GM21528 (cell line): Measurements from ENCODE around the gene PCDHGB1.
"Not testable (repeated sequence)": the region's sequence is repeated elsewhere in the genome, so short reads cannot be mapped to it uniquely, and the experiment has no call there.

Experiments
- ATAC-seq: cut with Tn5 transposase; IDR thresholded peaks from one replicate; pipeline ENCODE4 v1.9.1; 2021; ENCODE audit warnings: mild to moderate bottlenecking, moderate library complexity; ENCODE audit not compliant: unreplicated experiment, low FRiP score

Gene PCDHGB1

GRCh38 chr5:141343953-141344463 is 5.9 kb upstream of the PCDHGB1 start:
- no peak for ATAC-seq

- no peak for ATAC-seq
These were observed 4.6 kb upstream of the PCDHGB1 start for GRCh38 chr5:141345327-141345726.

GRCh38 chr5:141346017-141346416 is 3.9 kb upstream of the PCDHGB1 start:
- not testable (repeated sequence) for ATAC-seq

DNA sequence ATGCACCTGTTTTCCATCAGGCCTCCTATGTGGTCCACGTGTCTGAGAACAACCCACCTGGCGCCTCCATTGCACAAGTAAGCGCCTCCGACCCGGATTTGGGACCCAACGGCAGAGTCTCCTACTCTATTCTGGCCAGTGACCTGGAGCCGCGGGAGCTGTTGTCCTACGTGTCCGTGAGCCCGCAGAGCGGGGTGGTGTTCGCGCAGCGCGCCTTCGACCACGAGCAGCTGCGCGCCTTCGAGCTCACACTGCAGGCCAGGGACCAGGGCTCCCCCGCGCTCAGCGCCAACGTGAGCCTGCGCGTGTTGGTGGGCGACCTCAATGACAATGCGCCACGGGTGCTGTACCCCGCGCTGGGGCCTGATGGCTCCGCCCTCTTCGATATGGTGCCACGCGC is 1.7 kb downstream of the PCDHGB1 start:
- ATAC-seq = no peak

DNA sequence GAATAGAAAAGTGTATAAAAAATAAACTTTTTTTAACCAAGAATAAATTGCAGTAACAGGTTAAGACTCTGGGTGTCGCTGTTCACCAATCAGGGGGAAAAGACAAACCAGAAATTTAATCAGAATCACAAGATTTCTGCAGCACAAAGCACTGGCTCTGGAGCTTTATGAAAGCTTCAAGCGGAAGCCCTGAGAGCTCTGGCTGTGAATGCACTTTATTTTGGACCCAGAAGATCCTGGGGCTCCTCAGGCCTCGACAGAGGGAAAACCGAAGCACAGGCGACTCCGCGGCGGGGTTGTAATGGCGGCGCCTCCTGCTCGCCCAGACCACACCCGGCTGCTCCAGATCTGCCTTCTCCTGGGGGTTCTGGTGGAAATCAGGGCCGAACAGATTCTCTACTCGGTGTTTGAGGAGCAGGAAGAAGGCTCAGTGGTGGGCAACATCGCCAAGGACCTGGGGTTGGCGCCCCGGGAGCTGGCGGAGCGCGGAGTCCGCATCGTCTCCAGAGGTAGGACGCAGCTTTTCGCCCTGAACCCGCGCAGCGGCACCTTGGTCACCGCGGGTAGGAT is 5.1 kb downstream of the PCDHGB1 start, which contains the start of gene PCDHGA4:
Gene PCDHGA4 (plus strand): TSS at position 122 of the 570 bp plus-strand sequence. CDS start 87 bp downstream, at position 209.
- no peak for ATAC-seq

DNA sequence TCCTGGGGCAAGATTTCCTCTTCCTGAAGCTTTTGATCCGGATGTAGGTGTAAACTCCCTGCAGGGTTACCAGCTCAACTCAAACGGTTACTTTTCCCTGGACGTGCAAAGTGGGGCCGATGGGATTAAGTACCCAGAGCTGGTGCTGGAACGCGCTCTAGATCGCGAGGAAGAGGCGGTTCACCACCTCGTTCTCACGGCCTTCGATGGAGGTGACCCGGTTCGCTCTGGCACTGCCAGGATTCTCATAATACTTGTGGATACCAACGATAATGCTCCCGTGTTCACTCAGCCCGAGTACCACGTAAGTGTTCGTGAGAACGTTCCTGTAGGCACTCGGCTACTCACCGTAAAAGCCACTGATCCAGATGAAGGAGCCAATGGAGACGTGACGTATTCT is 5.7 kb downstream of the PCDHGB1 start:
- no peak for ATAC-seq

DNA sequence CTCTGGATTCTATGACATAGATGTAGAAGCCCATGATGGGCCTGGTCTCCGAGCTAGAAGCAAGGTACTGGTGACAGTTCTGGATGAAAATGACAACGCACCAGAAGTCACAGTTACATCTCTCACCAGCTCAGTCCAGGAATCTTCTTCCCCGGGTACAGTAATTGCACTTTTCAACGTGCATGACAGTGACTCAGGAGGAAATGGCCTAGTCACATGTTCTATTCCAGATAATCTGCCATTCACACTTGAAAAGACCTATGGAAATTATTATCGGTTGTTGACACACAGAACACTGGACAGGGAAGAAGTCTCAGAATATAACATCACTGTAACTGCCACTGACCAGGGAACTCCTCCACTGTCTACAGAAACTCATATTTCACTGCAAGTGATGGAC is 6.2 kb downstream of the PCDHGB1 start:
- no peak for ATAC-seq

DNA sequence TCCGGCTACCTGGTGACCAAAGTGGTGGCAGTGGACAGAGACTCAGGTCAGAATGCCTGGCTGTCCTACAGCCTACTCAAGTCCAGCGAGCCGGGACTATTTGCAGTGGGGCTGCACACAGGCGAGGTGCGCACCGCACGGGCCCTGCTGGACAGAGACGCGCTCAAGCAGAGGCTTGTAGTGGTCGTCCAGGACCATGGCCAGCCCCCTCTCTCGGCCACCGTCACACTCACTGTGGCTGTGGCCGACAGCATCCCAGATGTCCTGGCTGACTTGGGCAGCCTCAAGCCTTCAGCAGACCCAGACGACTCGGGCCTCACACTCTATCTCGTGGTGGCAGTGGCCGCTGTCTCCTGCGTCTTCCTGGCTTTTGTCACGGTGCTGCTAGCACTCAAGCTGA is 7.1 kb downstream of the PCDHGB1 start:
- no peak for ATAC-seq

DNA sequence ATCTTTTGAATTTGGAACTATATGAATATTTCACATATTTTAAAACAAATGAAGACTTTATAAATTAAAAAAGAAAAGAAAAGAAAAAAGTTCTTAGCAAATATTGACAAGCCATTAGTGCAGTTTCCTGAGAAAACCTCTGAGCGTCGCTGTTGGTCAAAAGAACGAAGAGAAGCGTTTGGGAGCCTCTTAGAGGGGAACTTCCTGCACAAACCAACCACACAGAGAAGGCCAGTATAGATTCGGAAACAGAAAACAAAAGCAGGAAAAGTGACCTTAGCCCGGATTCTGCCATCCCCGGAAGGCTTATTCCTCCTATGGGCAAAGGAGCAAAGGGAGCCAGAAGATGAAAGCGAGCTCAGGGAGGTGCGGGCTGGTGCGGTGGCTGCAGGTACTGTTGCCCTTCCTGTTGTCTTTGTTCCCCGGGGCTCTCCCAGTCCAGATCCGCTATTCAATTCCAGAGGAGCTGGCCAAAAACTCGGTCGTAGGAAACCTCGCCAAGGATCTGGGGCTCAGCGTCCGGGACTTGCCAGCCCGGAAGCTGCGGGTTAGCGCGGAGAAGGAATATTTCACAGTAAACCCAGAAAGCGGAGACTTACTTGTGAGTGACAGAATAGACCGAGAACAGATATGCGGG is 10.0 kb downstream of the PCDHGB1 start, which contains the start of gene PCDHGB2:
Gene PCDHGB2 (plus strand): TSS at position 205 of the 637 bp plus-strand sequence. CDS start 142 bp downstream, at position 347.
- no peak for ATAC-seq

DNA sequence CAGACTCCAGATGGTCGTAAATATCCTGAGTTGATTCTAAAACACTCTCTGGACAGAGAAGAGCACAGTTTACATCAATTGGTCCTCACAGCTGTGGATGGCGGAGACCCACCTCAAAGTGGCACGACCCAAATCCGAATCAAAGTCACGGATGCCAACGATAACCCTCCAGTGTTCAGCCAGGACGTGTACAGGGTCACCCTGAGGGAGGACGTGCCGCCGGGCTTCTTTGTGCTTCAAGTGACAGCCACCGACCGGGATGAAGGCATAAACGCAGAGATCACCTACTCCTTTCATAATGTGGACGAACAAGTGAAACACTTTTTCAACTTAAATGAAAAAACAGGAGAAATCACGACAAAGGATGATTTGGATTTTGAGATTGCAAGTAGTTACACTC is 10.8 kb downstream of the PCDHGB1 start:
- ATAC-seq = no peak

GRCh38 chr5:141362719-141363118 is 12.8 kb downstream of the PCDHGB1 start:
- no peak for ATAC-seq

DNA sequence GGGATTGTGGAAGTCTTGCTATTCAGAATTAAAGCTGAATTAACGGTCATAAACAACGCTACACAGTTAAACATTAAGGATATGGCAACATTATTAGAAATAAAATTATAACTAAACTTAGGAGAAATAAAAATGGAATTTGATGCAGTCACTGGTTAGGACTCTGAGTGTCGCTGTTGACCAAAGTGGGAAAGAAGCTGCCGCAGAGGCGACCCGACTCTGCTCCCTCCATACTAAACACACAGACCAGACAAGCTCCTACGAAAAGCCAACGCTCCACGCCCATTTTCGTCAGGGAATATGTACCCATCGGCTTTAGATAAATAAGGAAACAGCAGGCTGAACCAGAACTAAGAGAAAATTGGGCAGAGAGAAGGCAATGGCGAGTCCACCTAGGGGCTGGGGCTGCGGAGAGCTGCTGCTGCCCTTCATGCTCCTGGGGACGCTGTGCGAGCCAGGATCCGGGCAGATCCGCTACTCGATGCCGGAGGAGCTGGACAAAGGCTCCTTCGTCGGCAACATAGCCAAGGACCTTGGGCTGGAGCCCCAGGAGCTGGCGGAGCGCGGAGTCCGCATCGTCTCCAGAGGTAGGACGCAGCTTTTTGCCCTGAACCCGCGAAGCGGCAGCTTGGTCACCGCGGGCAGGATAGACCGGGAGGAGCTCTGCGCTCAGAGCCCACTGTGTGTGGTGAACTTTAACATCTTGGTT is 14.2 kb downstream of the PCDHGB1 start, which contains the start of gene PCDHGA5:
Gene PCDHGA5 (plus strand): TSS at position 211 of the 709 bp plus-strand sequence. CDS start 169 bp downstream, at position 380.
- ATAC-seq = no peak

- ATAC-seq = no peak
These were observed 16.4 kb downstream of the PCDHGB1 start for GRCh38 chr5:141366016-141366896.

DNA sequence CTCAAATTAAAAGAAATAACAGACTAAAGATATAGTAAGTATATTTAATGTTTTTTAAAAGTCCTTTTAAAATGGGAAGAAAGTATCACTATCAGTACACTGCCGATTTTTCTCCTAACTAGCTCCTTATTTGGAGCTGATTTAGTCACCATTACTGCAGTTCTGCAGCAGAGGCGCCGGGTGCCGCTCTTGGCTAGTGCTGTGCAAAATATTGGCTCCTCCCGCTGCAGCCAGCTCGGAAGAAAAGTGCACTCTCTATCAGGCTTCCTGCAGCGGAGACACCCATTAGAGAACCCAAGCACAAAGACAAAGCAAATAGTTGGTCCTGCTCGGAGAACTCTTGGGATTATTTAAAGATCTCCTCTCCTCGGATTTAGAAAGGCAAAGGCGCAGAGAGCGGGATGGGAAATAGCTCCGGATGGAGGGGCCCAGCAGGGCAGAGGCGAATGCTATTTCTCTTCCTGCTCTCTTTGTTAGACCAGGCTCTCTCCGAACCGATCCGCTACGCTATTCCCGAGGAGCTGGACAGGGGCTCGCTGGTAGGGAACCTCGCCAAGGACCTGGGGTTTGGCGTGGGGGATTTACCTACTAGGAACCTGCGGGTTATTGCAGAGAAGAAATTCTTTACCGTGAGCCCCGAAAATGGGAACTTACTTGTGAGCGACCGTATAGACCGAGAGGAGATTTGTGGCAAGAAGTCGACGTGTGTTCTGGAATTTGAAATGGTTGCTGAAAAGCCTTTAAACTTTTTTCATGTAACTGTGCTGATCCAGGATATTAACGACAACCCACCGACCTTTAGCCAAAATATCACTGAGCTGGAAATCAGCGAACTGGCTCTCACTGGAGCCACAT is 20.3 kb downstream of the PCDHGB1 start, which contains the start of gene PCDHGB3:
Gene PCDHGB3 (plus strand): TSS at position 249 of the 855 bp plus-strand sequence. CDS start 153 bp downstream, at position 402.
- peak; percentile 57 for ATAC-seq

- ATAC-seq = no peak
These were observed 21.9 kb downstream of the PCDHGB1 start for GRCh38 chr5:141371572-141372475.

DNA sequence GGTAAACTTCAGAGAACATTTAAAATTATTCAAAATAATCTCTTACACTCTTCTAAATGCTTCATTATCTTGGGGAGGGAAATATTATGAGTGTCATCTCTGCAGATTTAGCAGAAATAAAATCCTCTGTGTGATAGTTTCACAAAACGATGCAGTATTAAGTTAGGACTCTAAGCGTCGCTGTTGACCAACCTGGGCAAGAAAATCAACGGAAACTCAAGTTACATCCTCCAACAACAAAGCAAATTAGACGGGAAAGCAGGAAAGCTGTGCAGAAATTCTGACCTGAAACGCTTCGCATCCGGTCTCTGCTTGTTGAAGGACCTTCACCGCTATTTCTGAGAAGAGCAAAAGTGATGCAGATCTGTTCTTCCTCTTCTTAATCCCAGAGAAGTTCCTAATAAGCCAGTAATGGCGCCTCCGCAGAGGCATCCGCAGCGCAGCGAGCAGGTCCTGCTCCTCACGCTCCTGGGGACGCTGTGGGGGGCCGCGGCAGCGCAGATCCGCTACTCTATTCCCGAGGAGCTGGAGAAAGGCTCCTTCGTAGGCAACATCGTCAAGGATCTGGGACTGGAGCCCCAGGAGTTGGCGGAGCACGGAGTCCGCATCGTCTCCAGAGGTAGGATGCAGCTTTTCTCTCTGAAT is 23.9 kb downstream of the PCDHGB1 start, which contains the start of gene PCDHGA6:
Gene PCDHGA6 (plus strand): TSS at position 219 of the 645 bp plus-strand sequence. CDS start 193 bp downstream, at position 412.
- no peak for ATAC-seq

GRCh38 chr5:141374627-141375026 is 24.7 kb downstream of the PCDHGB1 start:
- no peak for ATAC-seq
